GM21717 (cell line): Measurements from ENCODE around the gene DNAI1.
"Not testable (repeated sequence)": the region's sequence is repeated elsewhere in the genome, so short reads cannot be mapped to it uniquely, and the experiment has no call there.

ENCODE experiments used
- ATAC-seq: cut with Tn5 transposase; IDR thresholded peaks from one replicate; pipeline ENCODE4 v1.9.1; 2021; ENCODE audit warnings: mild to moderate bottlenecking, moderate library complexity; ENCODE audit not compliant: unreplicated experiment

DNAI1 gene

DNA sequence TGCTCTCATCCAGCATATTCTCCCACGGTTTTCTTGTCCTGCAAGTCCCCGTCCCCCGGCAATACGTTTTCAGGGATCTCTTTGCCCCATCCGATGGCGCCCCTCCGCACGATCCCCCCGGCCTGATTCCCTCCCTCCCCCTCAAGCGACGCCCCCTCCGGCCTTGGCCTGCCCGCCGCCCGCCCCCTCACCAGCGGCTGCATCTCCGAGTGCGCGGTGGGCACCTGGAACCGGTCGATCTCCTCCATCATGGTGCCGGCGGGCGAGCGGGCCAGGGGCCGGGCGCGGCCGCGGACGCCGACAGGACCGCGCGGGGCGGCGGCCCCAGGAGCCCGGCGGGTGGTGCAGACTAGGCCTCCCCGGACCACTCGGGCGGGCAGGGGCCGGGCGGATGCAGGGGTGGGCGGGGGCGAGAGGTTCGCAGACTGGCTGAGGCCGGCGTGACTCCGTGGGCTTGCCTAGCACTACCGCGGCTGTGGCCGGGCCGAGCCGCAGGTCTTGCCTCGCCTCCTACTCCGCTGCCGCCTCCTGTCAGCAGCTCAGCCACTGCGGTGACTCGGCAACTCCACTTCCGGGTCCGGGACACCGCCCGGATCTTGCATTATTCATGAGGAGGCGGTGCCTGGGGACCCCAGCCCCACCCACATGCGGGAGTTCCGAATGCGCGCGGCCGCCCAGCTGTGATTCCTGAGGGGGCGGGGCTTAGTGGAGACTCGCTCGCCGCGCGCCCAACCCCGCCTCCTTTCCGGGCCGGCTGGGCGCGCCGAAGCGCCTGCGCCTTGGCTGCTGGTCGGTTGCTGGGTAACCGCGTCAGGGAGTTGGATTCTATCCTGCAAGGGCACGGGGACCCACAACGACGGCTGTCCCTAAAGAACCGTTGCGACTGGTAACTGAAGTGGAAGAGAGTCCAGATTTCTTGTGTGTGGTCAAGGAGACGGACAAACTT lies at the start of gene DNAI1, which contains the start of gene FAM219A:
Gene DNAI1 (plus strand): TSS at position 793 of the 946 bp plus-strand sequence. CDS start 201 bp downstream, outside the sequence.
Gene FAM219A (minus strand): TSS at position 558 of the 946 bp plus-strand sequence. CDS start 307 bp downstream, at position 251.
- peak; percentile 94 for ATAC-seq

DNA sequence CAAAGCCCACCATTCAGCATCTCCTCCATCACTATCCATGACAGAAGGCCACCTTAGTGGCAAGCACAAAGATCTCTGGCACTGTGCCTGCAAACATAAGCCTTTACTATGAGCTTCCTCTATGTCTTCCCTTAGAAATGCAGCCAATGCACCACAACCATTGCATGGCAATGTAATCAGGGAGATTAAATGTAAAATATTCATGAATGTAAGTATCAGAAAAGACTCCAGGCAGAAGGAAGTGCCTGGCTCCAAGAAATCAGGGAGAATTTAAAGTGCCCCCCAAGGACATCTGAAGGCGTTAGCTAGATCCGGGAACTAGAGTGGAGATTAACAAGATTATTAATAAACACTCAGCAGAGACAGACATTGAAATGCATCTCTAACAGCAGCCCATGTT lies 49.5 kb upstream of the DNAI1 start:
- ATAC-seq, result no peak

GRCh38 chr9:34412336-34412735 lies 46.3 kb upstream of the DNAI1 start:
- ATAC-seq, result no peak

- no peak for ATAC-seq
Observed at GRCh38 chr9:34413231-34413852, 45.3 kb upstream of the DNAI1 start.

DNA sequence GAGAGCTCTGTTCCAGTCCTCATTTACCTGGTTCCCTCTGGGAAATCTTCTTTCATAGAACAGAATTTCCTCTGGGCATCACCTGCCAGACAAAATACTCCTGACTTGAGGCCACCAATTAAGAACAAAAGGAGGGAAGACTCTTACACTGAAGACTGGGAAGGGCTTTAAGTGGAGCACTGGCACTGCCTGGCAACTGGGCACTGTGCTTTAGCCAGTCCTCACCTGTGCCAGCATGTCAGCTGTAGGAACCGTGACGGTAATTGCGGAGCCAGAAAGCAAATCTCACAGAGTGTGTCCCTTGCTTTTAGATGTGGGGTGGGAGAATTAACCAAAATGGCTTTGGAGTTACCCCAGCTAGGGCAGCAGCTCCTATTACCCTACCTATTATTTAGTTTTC lies 40.9 kb upstream of the DNAI1 start:
- no peak for ATAC-seq

GRCh38 chr9:34419716-34420504 lies 38.7 kb upstream of the DNAI1 start:
- no peak for ATAC-seq

DNA sequence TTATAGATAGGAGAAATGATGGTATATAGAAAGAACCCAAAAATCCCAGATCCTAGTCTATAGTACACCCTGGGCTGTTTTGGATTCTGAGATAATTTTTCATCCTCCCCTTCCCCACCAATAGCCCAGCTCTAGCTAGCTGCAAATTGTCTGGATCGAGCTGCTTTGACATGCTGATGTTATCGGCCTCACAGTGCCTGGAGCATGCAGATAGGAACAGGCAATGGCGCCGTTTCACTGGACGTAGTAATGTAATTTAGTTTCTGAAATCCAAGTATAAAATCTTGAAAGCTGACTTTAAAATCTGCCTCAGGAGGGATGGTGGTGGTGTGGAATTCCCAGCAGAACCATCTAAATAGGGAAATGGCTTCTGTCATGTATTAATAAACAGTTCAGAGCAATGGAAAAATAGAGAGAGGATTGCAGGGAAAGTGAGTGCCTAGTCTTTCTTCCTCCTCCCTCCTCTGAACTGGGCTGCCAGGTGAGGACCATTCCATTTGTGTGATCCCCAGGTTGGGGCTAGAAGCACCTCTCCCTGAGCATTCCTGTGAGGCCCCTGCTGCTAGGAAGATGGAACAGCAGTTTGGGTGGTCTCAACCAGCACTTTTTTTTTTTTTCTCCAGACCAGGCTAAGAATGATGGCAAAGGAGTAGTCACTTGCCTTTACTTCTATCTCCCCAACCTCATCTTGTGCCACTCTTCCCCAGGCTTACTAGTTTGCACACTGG lies 32.1 kb upstream of the DNAI1 start:
- ATAC-seq, result no peak

DNA sequence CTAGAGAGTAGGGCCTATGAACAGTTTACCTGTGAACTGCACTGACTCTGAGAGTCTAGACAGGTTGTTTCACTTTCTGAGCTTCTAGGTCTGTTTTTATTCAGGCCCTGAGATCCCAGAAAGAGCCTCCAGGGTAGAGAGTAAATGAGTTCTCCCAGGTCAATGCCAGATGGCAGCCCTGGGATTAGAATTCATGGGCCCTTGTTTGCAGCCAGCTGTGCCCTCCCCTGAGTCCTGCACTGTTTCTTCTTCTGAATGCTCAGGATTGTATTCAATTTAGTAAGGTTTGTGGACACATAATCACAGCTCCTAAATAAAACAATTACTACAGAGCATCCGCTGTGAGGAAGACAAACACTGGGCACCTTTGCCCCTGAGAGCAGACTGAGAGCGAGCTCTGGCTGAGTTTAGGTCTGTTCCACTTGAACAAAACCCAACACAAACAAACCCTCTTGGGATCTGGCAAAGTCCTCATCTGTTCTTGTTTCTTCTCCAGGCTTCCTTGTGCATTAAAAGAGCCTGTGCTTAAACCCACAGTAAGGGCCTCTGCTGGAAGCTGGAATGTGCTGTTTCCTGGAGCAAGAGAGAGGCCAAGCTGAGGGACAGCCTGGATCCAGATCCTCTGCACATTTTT lies 30.2 kb upstream of the DNAI1 start:
- no peak for ATAC-seq

DNA sequence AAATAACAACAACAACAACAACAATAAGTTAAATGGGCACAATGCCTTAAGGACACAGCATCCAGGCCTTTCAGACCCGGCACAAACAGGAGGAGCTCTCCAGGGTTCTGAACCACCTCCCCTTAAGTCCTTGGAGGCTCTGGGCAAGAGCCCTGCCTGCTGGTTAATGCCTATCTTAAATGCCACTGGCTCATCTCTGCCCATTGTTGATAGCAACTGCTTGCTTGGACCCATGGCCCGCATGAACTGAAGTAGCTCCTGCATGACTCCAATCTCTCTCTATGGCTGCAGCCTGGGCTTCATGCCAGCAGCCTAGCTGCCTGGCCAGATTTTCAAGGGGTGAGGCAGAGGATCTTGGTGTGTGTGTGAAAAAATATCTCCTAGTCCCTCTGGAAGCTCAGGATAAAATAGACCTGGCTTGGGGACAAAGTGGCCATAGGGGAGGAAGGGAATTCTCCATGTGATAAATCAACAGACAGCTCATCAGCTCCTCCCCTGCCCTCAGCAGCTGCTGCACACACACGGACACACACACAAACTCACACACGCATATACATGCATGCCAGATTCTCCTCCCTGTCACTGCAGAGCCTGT lies 27.7 kb upstream of the DNAI1 start:
- no peak for ATAC-seq

DNA sequence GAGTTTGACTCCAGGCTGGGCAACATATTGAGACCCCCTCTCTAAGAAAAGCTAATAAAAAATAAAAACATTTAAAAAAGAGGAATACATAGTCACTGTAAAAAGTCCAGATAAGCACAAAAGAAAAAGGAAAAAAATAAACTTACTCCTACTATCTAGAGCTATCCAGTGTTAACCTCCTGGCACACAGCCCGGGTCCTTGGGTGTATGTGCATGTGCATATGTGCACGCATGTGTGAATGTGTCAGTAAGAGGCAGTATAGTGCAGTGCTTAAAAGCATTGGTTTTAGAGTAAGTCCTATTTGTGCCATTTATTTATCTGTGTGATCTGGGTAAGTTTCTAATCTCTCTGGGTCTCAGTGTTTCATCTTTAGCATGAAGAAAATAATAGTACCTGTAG lies 26.9 kb upstream of the DNAI1 start:
- ATAC-seq, result no peak

DNA sequence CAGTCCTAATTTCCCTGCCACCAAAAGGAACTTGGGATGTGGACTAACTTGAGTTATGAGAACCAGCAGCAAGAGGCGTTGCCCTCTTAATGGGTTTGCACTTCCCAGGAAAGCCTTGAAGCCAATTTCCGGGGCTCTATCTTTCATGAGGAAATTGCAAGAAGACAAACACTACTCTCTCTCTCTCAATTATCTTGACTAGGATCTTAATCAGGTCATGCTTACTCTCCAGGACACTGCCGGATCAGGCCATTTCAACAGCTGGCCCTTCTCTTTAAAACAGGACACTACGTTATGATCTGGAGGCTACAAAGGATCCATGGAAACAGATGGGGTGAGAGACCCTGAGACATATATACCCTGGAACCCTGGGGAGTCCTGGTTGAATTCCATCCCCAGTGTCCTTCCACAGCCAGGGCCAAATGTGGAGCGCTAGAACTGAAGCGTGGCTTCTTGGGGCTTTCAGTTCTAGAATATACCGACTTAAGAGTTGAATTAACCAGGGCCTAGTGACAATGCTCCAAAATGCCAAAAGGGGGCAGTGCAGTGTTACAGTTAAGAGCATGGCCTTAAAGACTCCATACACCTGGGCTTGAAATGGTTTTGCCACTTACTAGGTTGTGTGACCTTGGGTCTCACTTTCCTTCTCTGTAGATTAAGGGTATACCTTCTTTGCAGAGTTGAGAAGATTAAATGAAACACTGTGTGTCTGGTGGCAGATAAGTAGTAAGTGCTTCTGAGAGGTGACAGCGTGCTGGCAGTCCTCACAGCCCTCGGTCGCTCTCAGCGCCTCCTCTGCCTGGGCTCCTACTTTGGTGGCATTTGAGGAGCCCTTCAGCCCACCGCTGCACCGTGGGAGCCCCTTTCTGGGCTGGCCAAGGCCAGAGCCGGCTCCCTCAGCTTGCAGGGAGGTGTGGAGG lies 21.3 kb upstream of the DNAI1 start:
- no peak for ATAC-seq

- not testable (repeated sequence) for ATAC-seq
Observed at GRCh38 chr9:34437926-34438307, 20.7 kb upstream of the DNAI1 start.

GRCh38 chr9:34438465-34438864 lies 20.1 kb upstream of the DNAI1 start:
- not testable (repeated sequence) for ATAC-seq

DNA sequence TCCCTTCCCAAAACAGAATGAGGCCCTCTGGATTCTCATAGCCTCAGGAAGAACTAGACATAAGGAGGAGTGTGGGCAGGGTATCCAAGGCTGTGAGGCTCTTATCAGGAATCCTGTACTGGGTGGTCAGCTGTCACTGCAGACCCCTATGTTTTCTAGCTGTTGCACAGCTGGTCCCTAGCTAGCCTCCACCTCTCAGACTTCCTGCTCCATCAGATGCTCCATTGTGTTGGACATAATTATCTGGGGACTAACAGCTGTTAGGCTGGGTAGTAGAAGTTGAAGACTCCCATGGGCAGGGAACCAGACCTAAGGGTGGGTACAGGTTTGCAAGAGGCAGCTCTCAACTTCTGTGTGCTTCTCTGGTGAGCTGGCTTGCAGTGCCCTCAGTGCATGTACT lies 18.6 kb upstream of the DNAI1 start:
- ATAC-seq, result no peak

DNA sequence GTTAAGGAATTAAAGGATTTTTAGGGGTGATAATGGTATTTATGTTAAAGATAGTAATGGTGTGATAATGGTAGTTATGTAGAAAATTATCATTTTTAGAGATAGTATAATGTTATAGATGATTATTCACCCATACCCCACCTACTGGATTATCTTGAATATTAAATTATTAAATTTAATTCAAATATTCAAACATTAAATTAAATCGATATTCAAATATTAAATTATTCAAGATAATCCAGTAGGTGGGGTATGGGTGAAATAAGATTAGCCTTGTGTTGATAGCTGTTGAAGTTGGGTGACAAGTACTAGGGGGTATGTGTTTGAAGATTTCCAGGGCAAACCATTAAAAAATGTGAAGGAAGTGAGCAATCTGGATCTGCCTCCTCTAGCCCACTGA lies 15.8 kb upstream of the DNAI1 start:
- no peak for ATAC-seq

DNA sequence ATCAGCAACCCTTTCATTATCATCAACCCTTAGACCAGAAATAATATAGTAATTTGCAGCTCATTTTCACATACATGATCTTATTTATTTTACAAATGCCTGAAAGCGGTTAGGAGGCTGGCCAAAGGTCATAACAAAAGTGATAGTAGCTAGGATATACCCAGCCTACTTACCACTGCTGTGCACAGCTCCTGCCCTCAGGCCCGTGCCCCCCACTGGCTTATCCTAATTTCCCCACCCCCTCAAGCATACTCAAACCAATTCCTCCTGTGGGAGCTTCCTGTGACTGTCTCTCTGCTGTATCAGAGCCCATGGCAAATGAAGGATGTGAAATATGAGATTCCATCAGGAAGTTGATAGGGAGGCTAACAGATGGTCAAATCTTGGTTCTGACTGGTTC lies 15.1 kb upstream of the DNAI1 start:
- ATAC-seq, result no peak

DNA sequence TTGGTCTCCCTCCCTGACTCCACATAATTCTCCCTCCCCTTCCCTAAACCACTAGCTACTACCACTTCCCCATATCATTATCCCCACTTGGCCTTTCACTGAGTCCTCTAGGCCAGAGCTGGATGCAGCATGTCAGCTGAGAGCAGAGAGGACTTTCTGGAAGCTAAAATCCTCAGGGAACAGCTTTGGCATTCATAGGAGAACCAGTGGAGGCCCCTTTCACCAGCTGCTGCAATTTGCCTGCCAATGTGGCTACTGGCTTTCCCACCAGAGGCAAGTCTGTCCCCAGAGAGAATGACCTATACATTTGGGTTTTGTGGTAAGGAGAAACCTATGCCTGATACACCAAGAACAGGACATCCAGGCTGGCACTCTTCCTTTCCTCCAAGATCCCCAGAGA lies 14.6 kb upstream of the DNAI1 start:
- ATAC-seq, result no peak

GRCh38 chr9:34446468-34446891 lies 12.1 kb upstream of the DNAI1 start:
- no peak for ATAC-seq

- no peak for ATAC-seq
Observed at GRCh38 chr9:34446951-34447350, 11.7 kb upstream of the DNAI1 start.
